Measurements from ENCODE around the gene CARD14. TPM values are rescaled to one million over a fixed set of nuclear protein-coding genes. Genes with fewer than 3 reads are reported as not detected.

The CARD14 gene
- total RNA-seq, 1 donor from 2014 or later, result 1.1 TPM

DNA sequence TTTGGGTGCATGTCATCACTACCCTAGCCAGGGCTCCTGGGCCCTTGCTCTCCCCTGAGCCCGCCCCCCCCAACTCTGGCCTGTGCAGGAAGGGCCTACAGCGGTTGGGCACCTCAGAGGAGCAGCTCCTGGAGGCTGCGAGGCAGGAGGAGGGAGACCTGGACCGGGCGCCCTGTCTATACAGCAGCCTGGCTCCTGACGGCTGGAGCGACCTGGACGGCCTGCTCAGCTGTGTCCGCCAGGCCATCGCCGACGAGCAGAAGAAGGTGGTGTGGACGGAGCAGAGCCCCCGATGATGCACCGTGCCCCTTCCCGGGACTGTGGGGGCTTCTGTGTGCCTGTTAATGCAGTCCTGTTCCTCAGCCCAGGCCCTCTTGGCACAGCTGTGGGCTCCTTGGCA is 38.2 kb downstream of the CARD14 start:
- no peaks in the 10 kb centered on the region for H3K9me3 ChIP-seq
- ATAC-seq (no peak), DNase-seq (no peak)
- TF ChIP-seq, protein P1, sequence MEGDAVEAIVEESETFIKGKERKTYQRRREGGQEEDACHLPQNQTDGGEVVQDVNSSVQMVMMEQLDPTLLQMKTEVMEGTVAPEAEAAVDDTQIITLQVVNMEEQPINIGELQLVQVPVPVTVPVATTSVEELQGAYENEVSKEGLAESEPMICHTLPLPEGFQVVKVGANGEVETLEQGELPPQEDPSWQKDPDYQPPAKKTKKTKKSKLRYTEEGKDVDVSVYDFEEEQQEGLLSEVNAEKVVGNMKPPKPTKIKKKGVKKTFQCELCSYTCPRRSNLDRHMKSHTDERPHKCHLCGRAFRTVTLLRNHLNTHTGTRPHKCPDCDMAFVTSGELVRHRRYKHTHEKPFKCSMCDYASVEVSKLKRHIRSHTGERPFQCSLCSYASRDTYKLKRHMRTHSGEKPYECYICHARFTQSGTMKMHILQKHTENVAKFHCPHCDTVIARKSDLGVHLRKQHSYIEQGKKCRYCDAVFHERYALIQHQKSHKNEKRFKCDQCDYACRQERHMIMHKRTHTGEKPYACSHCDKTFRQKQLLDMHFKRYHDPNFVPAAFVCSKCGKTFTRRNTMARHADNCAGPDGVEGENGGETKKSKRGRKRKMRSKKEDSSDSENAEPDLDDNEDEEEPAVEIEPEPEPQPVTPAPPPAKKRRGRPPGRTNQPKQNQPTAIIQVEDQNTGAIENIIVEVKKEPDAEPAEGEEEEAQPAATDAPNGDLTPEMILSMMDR (IDR thresholded peaks at IDR 0.05), result no peak
- no peaks in the 10 kb centered on the region for H3K4me1 ChIP-seq
- H3K4me3 ChIP-seq, result no peak overlapping the region
- H3K27me3 ChIP-seq, result no peaks in the 10 kb centered on the region
- peaks cover 40% of the 10 kb centered on the region for H3K36me3 ChIP-seq
- no peak overlapping the region for H3K27ac ChIP-seq
- intact Hi-C loops (cut with DNase I), result no loop called here

DNA sequence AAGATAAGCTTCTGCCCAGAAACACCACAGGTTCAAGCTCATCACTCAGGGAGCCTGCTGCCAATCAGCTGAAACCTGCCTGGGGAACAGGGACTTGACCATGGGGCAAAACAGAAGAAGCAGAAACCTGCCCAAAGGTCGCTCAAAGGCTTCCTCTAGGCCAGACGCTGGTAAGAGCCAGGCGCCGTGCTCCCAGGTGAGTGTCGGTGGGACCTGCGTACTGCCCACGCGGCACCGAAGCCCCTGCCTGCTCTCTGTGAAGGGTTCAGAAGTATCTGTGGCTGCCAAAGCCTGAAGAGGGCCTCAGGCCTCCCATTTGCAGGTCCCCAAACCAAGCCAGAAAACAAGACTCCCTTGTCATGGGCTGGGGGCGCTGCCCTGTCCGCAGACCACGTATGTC is 39.9 kb downstream of the CARD14 start:
- intact Hi-C loops (cut with DNase I), result no loop called here

DNA sequence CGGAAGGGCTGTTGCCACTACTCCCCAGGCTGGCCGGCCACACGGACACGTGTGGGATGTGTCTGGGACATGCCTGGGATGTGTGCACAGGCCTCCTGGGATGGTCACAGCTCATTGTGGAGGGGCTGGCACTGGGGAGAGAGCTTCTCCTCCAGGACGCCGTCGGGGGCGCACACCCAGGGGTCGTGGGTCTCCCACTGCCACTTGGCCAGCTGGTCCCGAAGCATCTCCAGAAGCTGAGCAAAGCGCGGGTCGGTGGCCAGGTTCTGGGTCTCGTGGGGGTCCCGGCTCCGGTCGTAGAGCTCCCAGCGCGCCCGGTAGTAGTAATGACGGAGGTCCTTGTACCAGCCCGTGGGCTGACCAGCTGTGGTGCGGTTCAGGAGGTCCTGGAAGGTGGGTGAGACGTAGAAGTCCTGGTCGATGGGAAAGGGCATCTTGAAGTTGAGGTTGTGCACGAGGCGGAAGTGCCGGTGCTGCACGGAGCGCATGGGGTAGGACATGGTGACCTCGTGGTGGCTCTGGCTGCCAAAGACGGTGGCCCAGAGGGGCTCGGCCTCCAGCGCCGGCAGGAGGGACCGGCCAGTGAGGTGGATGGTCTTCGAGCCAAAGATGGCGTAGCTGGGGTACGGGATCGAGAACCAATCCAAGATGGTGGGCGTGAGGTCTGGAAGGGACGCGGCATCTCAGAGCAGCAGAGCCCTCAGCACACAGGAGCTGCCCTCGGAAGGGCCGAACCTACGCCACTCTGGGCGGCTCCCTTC is 40.7 kb downstream of the CARD14 start:
- Histone ChIP-seq H3K27me3 (no peaks in the 10 kb centered on the region), H3K27ac (no peak overlapping the region), H3K9me3 (no peaks in the 10 kb centered on the region), H3K4me3 (no peak overlapping the region), H3K36me3 (peaks cover 63% of the 10 kb centered on the region), H3K4me1 (peaks cover 4% of the 10 kb centered on the region)
- DNase-seq (no peak), ATAC-seq (no peak)
- intact Hi-C loops (cut with DNase I), result no loop called here
- TF ChIP-seq, protein P1 (IDR thresholded peaks at IDR 0.05), result no peak

More for the DNA sequence above, 39.9 kb downstream of the CARD14 start:
- peaks cover 4% of the 10 kb centered on the region for H3K4me1 ChIP-seq
- TF ChIP-seq, protein P1 (IDR thresholded peaks at IDR 0.05), result no peak
- no peak overlapping the region for H3K27ac ChIP-seq
- H3K9me3 ChIP-seq, result no peaks in the 10 kb centered on the region
- peaks cover 56% of the 10 kb centered on the region for H3K36me3 ChIP-seq
- H3K4me3 ChIP-seq, result no peak overlapping the region
- ATAC-seq (no peak), DNase-seq (no peak)
- no peaks in the 10 kb centered on the region for H3K27me3 ChIP-seq

DNA sequence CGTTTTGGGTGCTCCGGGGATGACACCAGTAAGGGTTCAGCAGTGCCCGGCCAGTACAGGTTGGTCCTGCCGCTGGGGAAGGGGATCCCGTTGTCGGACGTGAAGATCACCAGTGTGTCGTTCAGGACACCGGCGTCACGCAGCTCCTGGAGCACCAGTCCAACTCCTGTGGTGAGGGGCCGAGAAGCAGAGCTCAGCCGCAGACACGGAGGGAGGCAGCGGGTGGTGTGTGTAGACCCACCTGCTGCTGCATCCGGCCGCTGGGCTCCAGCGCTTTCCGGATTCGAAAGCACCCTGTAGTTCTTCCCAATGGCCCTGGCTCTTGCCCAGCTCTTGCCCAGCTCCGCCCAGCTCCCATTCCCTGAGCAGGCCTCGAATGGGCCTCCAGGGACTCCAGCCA is 42.3 kb downstream of the CARD14 start:
- no peaks in the 10 kb centered on the region for H3K9me3 ChIP-seq
- no peaks in the 10 kb centered on the region for H3K27me3 ChIP-seq
- no peak for DNase-seq
- peak overlapping the region; percentile 42 for H3K27ac ChIP-seq
- ATAC-seq, result no peak
- no peak overlapping the region for H3K4me3 ChIP-seq
- intact Hi-C loops (cut with DNase I), result no loop called here
- H3K4me1 ChIP-seq, result peaks cover 4% of the 10 kb centered on the region
- TF ChIP-seq, protein P1 (IDR thresholded peaks at IDR 0.05), result no peak
- peaks cover 68% of the 10 kb centered on the region for H3K36me3 ChIP-seq

DNA sequence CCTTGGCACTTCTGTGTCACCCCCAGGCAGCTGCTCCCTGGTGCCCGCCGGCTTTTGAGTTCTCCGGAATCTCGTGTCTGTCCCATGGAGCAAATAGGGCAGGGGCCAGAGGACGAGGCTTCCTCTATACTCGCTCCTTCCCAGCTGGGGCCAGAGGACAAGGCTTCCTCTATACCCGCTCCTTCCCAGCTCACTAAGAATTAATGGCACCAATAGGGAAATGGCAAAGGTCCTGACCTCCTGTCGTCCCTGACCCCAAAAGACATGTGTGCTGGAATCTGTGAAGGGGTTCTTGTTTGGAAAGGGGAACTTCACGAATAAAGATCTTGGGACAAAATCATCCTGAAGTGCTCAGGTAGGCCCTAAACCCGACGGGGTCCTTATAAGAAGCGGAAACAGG is 42.7 kb downstream of the CARD14 start:
- Histone ChIP-seq H3K27ac (peak overlapping the region; percentile 42), H3K36me3 (peaks cover 68% of the 10 kb centered on the region)
- intact Hi-C loops (cut with DNase I), result no loop called here

More for the DNA sequence above, 42.7 kb downstream of the CARD14 start:
- DNase-seq (no peak), ATAC-seq (peak; percentile 32)
- Histone ChIP-seq H3K27me3 (no peaks in the 10 kb centered on the region), H3K4me3 (no peak overlapping the region), H3K4me1 (peaks cover 4% of the 10 kb centered on the region), H3K9me3 (no peaks in the 10 kb centered on the region)
- TF ChIP-seq, protein P1 (IDR thresholded peaks at IDR 0.05), result no peak
